IMR-90 (cell line): ENCODE data around the gene KCNT2. TPM values are rescaled to one million over a fixed set of nuclear protein-coding genes. Genes with fewer than 3 reads are reported as not detected.

Experiments
- ATAC-seq: fragments of 200-7000 bp; cut with Tn5 transposase; 2 replicates; pipeline ENCODE4 v1.9.1; 2020; ENCODE audit warnings: low read depth, mild to moderate bottlenecking, moderate library complexity
- BruUV-seq: library from RNA; stranded (reverse); fragments of 400-500 nt; replicated peaks from 2 replicates; lab custom pipeline; 2021; lab: Mats Ljungman, UMichigan
- CTCF ChIA-PET: fragments of 300-600 bp; formaldehyde crosslinking; extraction: SDS; loops from one replicate; lab custom pipeline; 2021; ENCODE audit warnings: antibody characterized with exemption; lab: Yijun Ruan, JAX
- POLR2A ChIA-PET: fragments of 300-600 bp; sonication (Branson Sonifier 250); formaldehyde crosslinking; loops from one replicate; lab custom pipeline; 2022; ENCODE audit warnings: antibody characterized with exemption; ENCODE audit not compliant: unreplicated experiment; lab: Charles Lee
- DNase-seq: peaks from one replicate; pipeline ENCODE4 v3.0.0; 2013
- H2AFZ ChIP-seq: replicated peaks from 2 replicates; pipeline ENCODE3; 2013; ENCODE audit warnings: low read length, mild to moderate bottlenecking; ENCODE audit not compliant: poor library complexity
- H2AK5ac ChIP-seq: 2 replicates; pipeline ENCODE4 v1.6.1; 2013; ENCODE audit warnings: low read depth, low read length, inconsistent platforms
- H2AK9ac ChIP-seq: replicated peaks from 2 replicates; pipeline ENCODE3; 2013; ENCODE audit warnings: mild to moderate bottlenecking, low read depth, low read length, moderate library complexity; ENCODE audit not compliant: poor library complexity
- H2BK120ac ChIP-seq: 2 replicates; pipeline ENCODE4 v1.6.1; 2013; ENCODE audit warnings: low read depth, low read length, inconsistent platforms
- H2BK15ac ChIP-seq: 3 replicates; pipeline ENCODE4 v1.6.1; 2013; ENCODE audit warnings: low read depth, low read length, inconsistent platforms
- H2BK20ac ChIP-seq: 2 replicates; pipeline ENCODE4 v1.6.1; 2013; ENCODE audit warnings: low read depth, mild to moderate bottlenecking, inconsistent platforms, low read length, moderate library complexity
- H2BK5ac ChIP-seq: 2 replicates; pipeline ENCODE4 v1.6.1; 2013; ENCODE audit warnings: mild to moderate bottlenecking, low read depth, low read length, inconsistent platforms; ENCODE audit not compliant: poor library complexity, severe bottlenecking
- H3K14ac ChIP-seq: replicated peaks from 2 replicates; pipeline ENCODE4 v1.6.1; 2013; ENCODE audit warnings: low read depth, low read length, inconsistent platforms
- H3K18ac ChIP-seq: 2 replicates; pipeline ENCODE4 v1.6.1; 2013; ENCODE audit warnings: low read depth, low read length, control low read depth
- H3K23ac ChIP-seq: 2 replicates; pipeline ENCODE4 v1.6.1; 2013; ENCODE audit warnings: low read depth, low read length, inconsistent platforms
- H3K27ac ChIP-seq: 2 replicates; pipeline ENCODE4 v1.5.1; 2013; ENCODE audit warnings: mild to moderate bottlenecking, control low read depth, low read length; ENCODE audit not compliant: insufficient read depth
- H3K27me3 ChIP-seq: 2 replicates; pipeline ENCODE4 v1.6.1; 2013; ENCODE audit warnings: low read length; ENCODE audit not compliant: control insufficient read depth, insufficient read depth
- H3K36me3 ChIP-seq: 2 replicates; pipeline ENCODE4 v1.6.1; 2013; ENCODE audit warnings: low read length, mixed read lengths; ENCODE audit not compliant: control insufficient read depth, insufficient read depth
- H3K4ac ChIP-seq: 2 replicates; pipeline ENCODE4 v1.6.1; 2013; ENCODE audit warnings: low read depth, low read length, inconsistent platforms
- H3K4me1 ChIP-seq: 2 replicates; pipeline ENCODE4 v1.6.1; 2013; ENCODE audit warnings: low read length, mixed read lengths; ENCODE audit not compliant: control insufficient read depth, insufficient read depth
- H3K4me2 ChIP-seq: 2 replicates; pipeline ENCODE4 v1.6.1; 2013; ENCODE audit warnings: low read depth, mild to moderate bottlenecking, control low read depth, low read length, moderate library complexity
- H3K4me3 ChIP-seq: 2 replicates; pipeline ENCODE4 v1.5.1; 2013; ENCODE audit warnings: low read depth, mild to moderate bottlenecking, control low read depth, low read length, moderate library complexity; ENCODE audit not compliant: insufficient read depth
- H3K56ac ChIP-seq: 2 replicates; pipeline ENCODE4 v1.6.1; 2013; ENCODE audit warnings: low read length, inconsistent platforms; ENCODE audit not compliant: insufficient read depth; ENCODE audit errors: extremely low read depth
- H3K79me1 ChIP-seq, 2 experiments: 2 replicates each; pipeline ENCODE4 v1.6.1; 2013; ENCODE audit warnings: low read length in 2 of 2, inconsistent platforms in 1 of 2, low read depth in 1 of 2
- H3K9ac ChIP-seq: 2 replicates; pipeline ENCODE4 v1.6.1; 2013; ENCODE audit warnings: low read depth, low read length, control low read depth
- H3K9me1 ChIP-seq: 2 replicates; pipeline ENCODE4 v1.6.1; 2013; ENCODE audit warnings: low read length, inconsistent platforms; ENCODE audit not compliant: insufficient read depth
- H3K9me3 ChIP-seq: 2 replicates; pipeline ENCODE4 v1.6.1; 2013; ENCODE audit warnings: low read length; ENCODE audit not compliant: control insufficient read depth, insufficient read depth
- H4K20me1 ChIP-seq: 2 replicates; pipeline ENCODE4 v1.6.1; 2013; ENCODE audit warnings: low read length, inconsistent platforms; ENCODE audit not compliant: insufficient read depth
- H4K5ac ChIP-seq: 2 replicates; pipeline ENCODE4 v1.6.1; 2013; ENCODE audit warnings: mild to moderate bottlenecking, low read depth, low read length, control low read depth
- H4K8ac ChIP-seq, 2 experiments: 2 replicates each; pipeline ENCODE4 v1.6.1; 2013; ENCODE audit warnings: low read depth in 2 of 2, low read length in 2 of 2, control low read depth in 1 of 2, inconsistent platforms in 1 of 2
- H4K91ac ChIP-seq: 2 replicates; pipeline ENCODE4 v1.6.1; 2013; ENCODE audit warnings: low read depth, low read length, inconsistent platforms; ENCODE audit not compliant: insufficient read depth
- BHLHE40 ChIP-seq: fragments of 150-350 bp; IDR thresholded peaks from 2 replicates; pipeline ENCODE4 v1.6.1; 2016; ENCODE audit warnings: mild to moderate bottlenecking, low read depth, low read length
- ELK1 ChIP-seq: fragments of 150-350 bp; IDR thresholded peaks from 2 replicates; pipeline ENCODE4 v1.6.1; 2016; ENCODE audit warnings: low read depth, mild to moderate bottlenecking, low read length, moderate library complexity, borderline replicate concordance
- FOS ChIP-seq: fragments of 150-350 bp; IDR thresholded peaks from 2 replicates; pipeline ENCODE4 v1.6.1; 2016; ENCODE audit warnings: low read depth, low read length
- MAFK ChIP-seq: IDR thresholded peaks from 2 replicates; pipeline ENCODE4 v1.6.1; 2012; ENCODE audit warnings: low read depth, low read length, improper control_type of control experiment
- MAZ ChIP-seq: IDR thresholded peaks from 2 replicates; pipeline ENCODE4 v1.6.1; 2012; ENCODE audit warnings: low read depth, mild to moderate bottlenecking, low read length, improper control_type of control experiment, moderate library complexity, borderline replicate concordance
- RCOR1 ChIP-seq: IDR thresholded peaks from 2 replicates; pipeline ENCODE4 v1.6.1; 2012; ENCODE audit warnings: mild to moderate bottlenecking, low read length, improper control_type of control experiment; ENCODE audit not compliant: insufficient replicate concordance
- WGBS, 2 experiments: methylation state at CpG; one replicate each; pipeline versions ENCODE4 v1.1.5 to v1.1.7; 2013; ENCODE audit warnings: missing lambda C conversion rate in 2 of 2; ENCODE audit not compliant: insufficient read length in 1 of 2; ENCODE audit errors: extremely low coverage in 2 of 2; 5-methylcytosine and 5-hydroxymethylcytosine counted together
- dilution Hi-C: fragments of 300-500 bp; cut with HindIII; formaldehyde crosslinking; loops from one replicate; pipeline ENCODE4 v1.14.3; 2018; ENCODE audit warnings: low sequenced_read_pairs; ENCODE audit not compliant: unreplicated experiment
- in situ Hi-C: fragments of 300-500 bp; cut with MboI; formaldehyde crosslinking; loops from 3 replicates; pipeline ENCODE4 v1.14.3; 2019; ENCODE audit warnings: low sequenced_read_pairs, inconsistent platforms, mixed read lengths
- intact Hi-C: fragments of 100-400 bp; cut with micrococcal nuclease; formaldehyde crosslinking; loops from 2 replicates; pipeline ENCODE4 v1.10.0; 2022
- polyA plus RNA-seq, 3 experiments: library from polyadenylated mRNA; depleted of rRNA; stranded (reverse); fragments of >200 nt; gene quantifications; 2 replicates each; pipeline ENCODE4 v1.2.3, GENCODE V29; 2012; ENCODE audit warnings: low replicate concordance in 1 of 3
- total RNA-seq: library from RNA; depleted of rRNA; stranded (reverse); fragments of >200 nt; gene quantifications from 2 replicates; pipeline ENCODE4 v1.2.3, GENCODE V29; 2012
- TF ChIP-seq, protein P1 (sequence below): conservative IDR thresholded peaks from 2 replicates; pipeline ENCODE4 v1.5.1; 2012; ENCODE audit warnings: mild to moderate bottlenecking, low read depth, low read length, improper control_type of control experiment

The KCNT2 gene
- total and polyA plus RNA-seq, 2 of the 4 experiments (the other 2 are of a cell fraction): 0.22 to 0.72 TPM

GRCh38 chr1:196306421-196306820 is 301.8 kb downstream of the KCNT2 start:
- intact Hi-C loops: no loop called here
- ATAC-seq: no peak

More at GRCh38 chr1:196306421-196306820, 301.8 kb downstream of the KCNT2 start:
- no peak overlapping the region for H2AK5ac ChIP-seq
- no peak overlapping the region for H4K8ac ChIP-seq
- no peak overlapping the region for H3K23ac ChIP-seq
- no peak overlapping the region for H2BK20ac ChIP-seq
- H3K9me1 ChIP-seq: no peaks in the 10 kb centered on the region
- H3K79me1 ChIP-seq: no peaks in the 10 kb centered on the region
- ChIA-PET CTCF (interaction anchor here (0.7 to 3.3 kb wide), 2 partner anchors 157 to 1061 kb away, joined by 3 to 16 read pairs; no protein-coding TSS in a partner anchor), POLR2A (no interaction called here)
- no TSS peak for BruUV-seq
- H3K9ac ChIP-seq: no peak overlapping the region
- H3K4me2 ChIP-seq: no peak overlapping the region
- DNase-seq: no peak
- H3K4ac ChIP-seq: no peak overlapping the region
- no peak overlapping the region for H3K14ac ChIP-seq
- no peak overlapping the region for H2BK5ac ChIP-seq
- no peak overlapping the region for H3K27ac ChIP-seq
- H3K27me3 ChIP-seq: no peaks in the 10 kb centered on the region
- H3K4me3 ChIP-seq: no peak overlapping the region
- no peak overlapping the region for H2AFZ ChIP-seq
- H3K9me3 ChIP-seq: no peaks in the 10 kb centered on the region
- no peaks in the 10 kb centered on the region for H3K36me3 ChIP-seq
- in situ Hi-C loops: no loop called here
- H4K91ac ChIP-seq: no peak overlapping the region
- H3K18ac ChIP-seq: no peak overlapping the region
- peaks cover 2% of the 10 kb centered on the region; the same call in 1 of the 2 replicates for H3K4me1 ChIP-seq
- H2AK9ac ChIP-seq: no peak overlapping the region
- H2BK15ac ChIP-seq: no peak overlapping the region
- TF ChIP-seq BHLHE40 (no peak), MAFK (no peak), FOS (no peak), MAZ (no peak), ELK1 (no peak), RCOR1 (no peak)
- TF ChIP-seq, protein P1, sequence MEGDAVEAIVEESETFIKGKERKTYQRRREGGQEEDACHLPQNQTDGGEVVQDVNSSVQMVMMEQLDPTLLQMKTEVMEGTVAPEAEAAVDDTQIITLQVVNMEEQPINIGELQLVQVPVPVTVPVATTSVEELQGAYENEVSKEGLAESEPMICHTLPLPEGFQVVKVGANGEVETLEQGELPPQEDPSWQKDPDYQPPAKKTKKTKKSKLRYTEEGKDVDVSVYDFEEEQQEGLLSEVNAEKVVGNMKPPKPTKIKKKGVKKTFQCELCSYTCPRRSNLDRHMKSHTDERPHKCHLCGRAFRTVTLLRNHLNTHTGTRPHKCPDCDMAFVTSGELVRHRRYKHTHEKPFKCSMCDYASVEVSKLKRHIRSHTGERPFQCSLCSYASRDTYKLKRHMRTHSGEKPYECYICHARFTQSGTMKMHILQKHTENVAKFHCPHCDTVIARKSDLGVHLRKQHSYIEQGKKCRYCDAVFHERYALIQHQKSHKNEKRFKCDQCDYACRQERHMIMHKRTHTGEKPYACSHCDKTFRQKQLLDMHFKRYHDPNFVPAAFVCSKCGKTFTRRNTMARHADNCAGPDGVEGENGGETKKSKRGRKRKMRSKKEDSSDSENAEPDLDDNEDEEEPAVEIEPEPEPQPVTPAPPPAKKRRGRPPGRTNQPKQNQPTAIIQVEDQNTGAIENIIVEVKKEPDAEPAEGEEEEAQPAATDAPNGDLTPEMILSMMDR: no peak
- dilution Hi-C loops: no loop called here
- WGBS, 2 experiments: no CpG with 5 or more reads among the region's 2 CpGs
- H4K20me1 ChIP-seq: no peaks in the 10 kb centered on the region
- H4K5ac ChIP-seq: no peak overlapping the region
- no peak overlapping the region for H3K56ac ChIP-seq
- no peak overlapping the region for H2BK120ac ChIP-seq
